ENCODE results near the gene BRD2.

BRD2 gene

GRCh38 chr6:32972353-32973143 lies 4.2 kb downstream of the BRD2 start:
- no peak for DNase-seq (ENCODE audit: low spot score)

GRCh38 chr6:32973144-32974015 lies 5.0 kb downstream of the BRD2 start:
- peak; percentile 90 for DNase-seq (ENCODE audit: low spot score)

GRCh38 chr6:32974016-32974333 lies 5.6 kb downstream of the BRD2 start:
- peak; percentile 61 for DNase-seq (ENCODE audit: low spot score)

- peak; percentile 42 for DNase-seq (ENCODE audit: low spot score)
Observed at GRCh38 chr6:32974541-32975308, 6.3 kb downstream of the BRD2 start.

- DNase-seq (ENCODE audit: low spot score): no peak
Observed at GRCh38 chr6:32975886-32976285, 7.5 kb downstream of the BRD2 start.

GRCh38 chr6:32976334-32977069 lies 8.1 kb downstream of the BRD2 start:
- no peak for DNase-seq (ENCODE audit: low spot score)

- no peak for DNase-seq (ENCODE audit: low spot score)
Observed at GRCh38 chr6:32977272-32977952, 9.0 kb downstream of the BRD2 start.

GRCh38 chr6:32977953-32978324 lies 9.5 kb downstream of the BRD2 start:
- no peak for DNase-seq (ENCODE audit: low spot score)

- DNase-seq (ENCODE audit: low spot score): no peak
Observed at GRCh38 chr6:32979720-32980487, 11.5 kb downstream of the BRD2 start.

GRCh38 chr6:32980488-32981038 lies 12.2 kb downstream of the BRD2 start:
- no peak for DNase-seq (ENCODE audit: low spot score)

GRCh38 chr6:32982084-32982701 lies 13.8 kb downstream of the BRD2 start:
- no peak for DNase-seq (ENCODE audit: low spot score)

GRCh38 chr6:32982702-32983492 lies 14.5 kb downstream of the BRD2 start:
- no peak for DNase-seq (ENCODE audit: low spot score)

- DNase-seq (ENCODE audit: low spot score): no peak
Observed at GRCh38 chr6:32983493-32983848, 15.1 kb downstream of the BRD2 start.

GRCh38 chr6:32983964-32984621 lies 15.7 kb downstream of the BRD2 start:
- no peak for DNase-seq (ENCODE audit: low spot score)

- peak; percentile 91 for DNase-seq (ENCODE audit: low spot score)
Observed at GRCh38 chr6:32984622-32985389, 16.4 kb downstream of the BRD2 start.

- DNase-seq (ENCODE audit: low spot score): no peak
Observed at GRCh38 chr6:32989368-32989767, 21.0 kb downstream of the BRD2 start.

GRCh38 chr6:32991972-32992371 lies 23.6 kb downstream of the BRD2 start:
- no peak for DNase-seq (ENCODE audit: low spot score)

All from hematopoietic multipotent progenitor cell treated with erythropoietin and hydrocortisone succinate and interleukin-3 and kit ligand, for 17 days (in vitro differentiated cells).